Measurements from ENCODE around the gene ATXN1. TPM values are rescaled to one million over a fixed set of nuclear protein-coding genes. Genes with fewer than 3 reads are reported as not detected.

Gene ATXN1
- total and polyA plus RNA-seq, 2 of the 13 experiments (the other 11 are each of a cell fraction or from before 2014, with no cell fraction given): 20.7 to 39.5 TPM

- peak; percentile 76; the same call in 1 of the 2 replicates for TF ChIP-seq ARID5B (CRISPR knock-in tag; IDR thresholded peaks at IDR 0.05)
- TF ChIP-seq TFE3 (CRISPR knock-in tag; IDR thresholded peaks at IDR 0.05): 0 out of 2 replicates have a peak, but pooled peaks have one; percentile 38
- peak; percentile 47; the same call in 1 of the 2 replicates for TF ChIP-seq ZNF644 (CRISPR knock-in tag; IDR thresholded peaks at IDR 0.05; ENCODE audit: low read depth)
- TF ChIP-seq KLF16 (CRISPR knock-in tag; IDR thresholded peaks at IDR 0.05): peak in 1 of 2 experiments; percentile 66; a peak in 1 of 4 replicates
- TF ChIP-seq FOXK1 (CRISPR knock-in tag; IDR thresholded peaks at IDR 0.05; ENCODE audit: borderline replicate concordance, low read depth): peak; percentile 20; the same call in 1 of the 2 replicates
- TF ChIP-seq CBX2 (IDR thresholded peaks at IDR 0.05; ENCODE audit: low read depth, low read length): no peak
- TF ChIP-seq CBX2 (CRISPR knock-in tag; IDR thresholded peaks at IDR 0.05; ENCODE audit: low read depth): no peak
- peak; percentile 76 for TF ChIP-seq CEBPG (CRISPR knock-in tag; IDR thresholded peaks at IDR 0.05)
- TF ChIP-seq STAT5B (CRISPR knock-in tag; IDR thresholded peaks at IDR 0.05): no peak
- no peak for TF ChIP-seq ZNF574 (CRISPR knock-in tag; IDR thresholded peaks at IDR 0.05)
- TF ChIP-seq HNRNPL (IDR thresholded peaks at IDR 0.05; ENCODE audit: low read depth, low read length): no peak
- 0 out of 2 replicates have a peak, but pooled peaks have one; percentile 22 for TF ChIP-seq THAP11 (CRISPR knock-in tag; IDR thresholded peaks at IDR 0.05)
- 0 out of 2 replicates have a peak, but pooled peaks have one; percentile 28 for TF ChIP-seq ZKSCAN8 (CRISPR knock-in tag; IDR thresholded peaks at IDR 0.05; ENCODE audit: borderline replicate concordance)
- peak; percentile 59 for TF ChIP-seq BCL6 (CRISPR knock-in tag; IDR thresholded peaks at IDR 0.05)
- no peak for TF ChIP-seq SOX6 (IDR thresholded peaks at IDR 0.05)
- TF ChIP-seq SOX6 (CRISPR knock-in tag; IDR thresholded peaks at IDR 0.05): peak; percentile 55; the same call in 1 of the 2 replicates
- TF ChIP-seq EP300 (IDR thresholded peaks at IDR 0.05; ENCODE audit: low read depth in 2 of 2, low read length in 2 of 2): peak in 1 of 2 experiments; percentile 33; a peak in 1 of 4 replicates
- TF ChIP-seq EP300 (CRISPR knock-in tag; IDR thresholded peaks at IDR 0.05; ENCODE audit: borderline replicate concordance): peak; percentile 43; the same call in 1 of the 2 replicates
- 0 out of 2 replicates have a peak, but pooled peaks have one; percentile 13 for TF ChIP-seq SIX1 (CRISPR knock-in tag; IDR thresholded peaks at IDR 0.05; ENCODE audit: borderline replicate concordance)
- 0 out of 2 replicates have a peak, but pooled peaks have one; percentile 19 for TF ChIP-seq KAT8 (CRISPR knock-in tag; IDR thresholded peaks at IDR 0.05)
- TF ChIP-seq ZNF460 (CRISPR knock-in tag; IDR thresholded peaks at IDR 0.05; ENCODE audit: borderline replicate concordance): no peak
Measured at GRCh38 chr6:16752206-16752866, 8.9 kb downstream of the ATXN1 start (continued).
